Measurements from ENCODE around the gene ASPA.

Gene ASPA

DNA sequence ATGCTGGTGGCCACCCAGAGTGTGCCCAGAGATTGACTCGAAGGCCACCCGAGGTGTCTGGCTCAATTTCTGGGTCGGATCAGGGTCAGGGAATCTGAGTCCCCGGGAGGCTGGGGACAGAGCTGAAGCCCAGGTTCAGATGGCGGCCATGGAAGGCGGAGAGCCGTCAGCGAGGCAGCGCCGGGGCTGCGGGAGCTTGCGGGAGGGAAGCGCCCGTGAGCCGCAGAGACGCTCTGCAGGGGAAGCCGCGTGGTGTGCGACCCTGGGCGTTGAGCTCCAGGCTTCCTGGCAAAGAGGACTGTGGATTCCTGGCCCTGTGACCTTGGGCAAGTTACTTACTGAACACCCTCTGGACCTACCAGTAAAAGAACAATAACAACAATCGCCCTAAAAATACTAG lies 3.7 kb upstream of the ASPA start:
- Histone ChIP-seq H3K9me3 (ENCODE audit: severe bottlenecking) (no peaks in the 10 kb centered on the region), H3K4me1 (ENCODE audit: insufficient read depth, poor library complexity, severe bottlenecking) (peaks cover 3% of the 10 kb centered on the region), H3K27me3 (ENCODE audit: insufficient read depth, poor library complexity, severe bottlenecking) (no peaks in the 10 kb centered on the region), H3K27ac (ENCODE audit: poor library complexity, severe bottlenecking) (no peak overlapping the region), H3K4me3 (ENCODE audit: severe bottlenecking) (no peak overlapping the region), H3K36me3 (ENCODE audit: low read depth) (no peaks in the 10 kb centered on the region)
- TF ChIP-seq, protein P1, sequence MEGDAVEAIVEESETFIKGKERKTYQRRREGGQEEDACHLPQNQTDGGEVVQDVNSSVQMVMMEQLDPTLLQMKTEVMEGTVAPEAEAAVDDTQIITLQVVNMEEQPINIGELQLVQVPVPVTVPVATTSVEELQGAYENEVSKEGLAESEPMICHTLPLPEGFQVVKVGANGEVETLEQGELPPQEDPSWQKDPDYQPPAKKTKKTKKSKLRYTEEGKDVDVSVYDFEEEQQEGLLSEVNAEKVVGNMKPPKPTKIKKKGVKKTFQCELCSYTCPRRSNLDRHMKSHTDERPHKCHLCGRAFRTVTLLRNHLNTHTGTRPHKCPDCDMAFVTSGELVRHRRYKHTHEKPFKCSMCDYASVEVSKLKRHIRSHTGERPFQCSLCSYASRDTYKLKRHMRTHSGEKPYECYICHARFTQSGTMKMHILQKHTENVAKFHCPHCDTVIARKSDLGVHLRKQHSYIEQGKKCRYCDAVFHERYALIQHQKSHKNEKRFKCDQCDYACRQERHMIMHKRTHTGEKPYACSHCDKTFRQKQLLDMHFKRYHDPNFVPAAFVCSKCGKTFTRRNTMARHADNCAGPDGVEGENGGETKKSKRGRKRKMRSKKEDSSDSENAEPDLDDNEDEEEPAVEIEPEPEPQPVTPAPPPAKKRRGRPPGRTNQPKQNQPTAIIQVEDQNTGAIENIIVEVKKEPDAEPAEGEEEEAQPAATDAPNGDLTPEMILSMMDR (IDR thresholded peaks at IDR 0.05; ENCODE audit: poor library complexity, severe bottlenecking) = no peak
- no peak for DNase-seq (ENCODE audit: low spot score)
- no peak for ATAC-seq (ENCODE audit: low read depth)

DNA sequence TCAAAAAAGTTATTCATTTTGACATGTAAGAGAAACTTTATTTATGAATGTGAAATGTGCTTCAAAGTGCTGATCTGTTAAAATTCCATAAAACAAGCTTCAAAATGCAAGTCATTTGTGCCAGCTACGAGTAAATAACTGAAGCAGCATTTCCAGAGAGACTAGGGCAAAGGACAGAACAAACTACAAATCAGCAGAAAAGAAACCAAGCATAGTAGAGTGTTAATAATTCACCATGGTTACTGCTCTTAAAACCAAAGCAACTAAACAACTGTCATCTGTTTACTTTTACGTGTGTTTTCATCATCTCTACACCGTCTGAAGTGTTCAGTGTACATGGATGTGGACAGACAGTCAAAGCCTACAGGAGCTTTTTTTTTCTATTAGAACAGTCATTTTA lies 1.6 kb upstream of the ASPA start:
- Histone ChIP-seq H3K9me3 (ENCODE audit: severe bottlenecking) (no peaks in the 10 kb centered on the region), H3K27ac (ENCODE audit: poor library complexity, severe bottlenecking) (no peak overlapping the region), H3K27me3 (ENCODE audit: insufficient read depth, poor library complexity, severe bottlenecking) (no peaks in the 10 kb centered on the region), H3K4me3 (ENCODE audit: severe bottlenecking) (no peak overlapping the region), H3K4me1 (ENCODE audit: insufficient read depth, poor library complexity, severe bottlenecking) (peaks cover 3% of the 10 kb centered on the region), H3K36me3 (ENCODE audit: low read depth) (no peaks in the 10 kb centered on the region)
- TF ChIP-seq, protein P1 (IDR thresholded peaks at IDR 0.05; ENCODE audit: poor library complexity, severe bottlenecking) = no peak
- DNase-seq (ENCODE audit: low spot score) (no peak), ATAC-seq (ENCODE audit: low read depth) (no peak)

DNA sequence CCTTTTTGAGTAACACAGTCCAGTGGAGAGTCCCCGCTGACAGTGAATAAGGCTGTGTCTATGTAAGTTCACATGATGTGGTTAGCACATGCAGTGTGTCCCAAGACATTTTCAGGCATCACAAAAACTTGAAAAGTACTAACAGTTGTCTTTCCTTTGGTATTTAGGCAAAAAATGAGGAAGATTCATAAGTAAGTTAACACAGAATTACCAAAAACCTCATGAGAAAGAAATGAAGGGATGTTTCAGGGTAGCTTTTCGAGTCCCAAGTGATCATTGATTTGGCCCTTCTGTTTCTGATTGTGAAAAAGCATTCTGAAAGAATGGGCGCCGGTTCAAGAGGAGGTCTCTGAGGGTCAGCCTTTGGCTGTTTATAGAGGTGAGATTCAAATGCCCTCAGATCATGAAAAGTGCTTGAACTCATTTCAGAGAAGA lies 529 bp upstream of the ASPA start:
- DNase-seq (ENCODE audit: low spot score) (no peak), ATAC-seq (ENCODE audit: low read depth) (no peak)
- H3K4me3 ChIP-seq (ENCODE audit: severe bottlenecking) = no peak overlapping the region
- no peak overlapping the region for H3K27ac ChIP-seq (ENCODE audit: poor library complexity, severe bottlenecking)
- no peaks in the 10 kb centered on the region for H3K27me3 ChIP-seq (ENCODE audit: insufficient read depth, poor library complexity, severe bottlenecking)
- H3K36me3 ChIP-seq (ENCODE audit: low read depth) = no peaks in the 10 kb centered on the region
- TF ChIP-seq, protein P1 (IDR thresholded peaks at IDR 0.05; ENCODE audit: poor library complexity, severe bottlenecking) = no peak
- H3K9me3 ChIP-seq (ENCODE audit: severe bottlenecking) = no peaks in the 10 kb centered on the region
- H3K4me1 ChIP-seq (ENCODE audit: insufficient read depth, poor library complexity, severe bottlenecking) = peaks cover 3% of the 10 kb centered on the region

DNA sequence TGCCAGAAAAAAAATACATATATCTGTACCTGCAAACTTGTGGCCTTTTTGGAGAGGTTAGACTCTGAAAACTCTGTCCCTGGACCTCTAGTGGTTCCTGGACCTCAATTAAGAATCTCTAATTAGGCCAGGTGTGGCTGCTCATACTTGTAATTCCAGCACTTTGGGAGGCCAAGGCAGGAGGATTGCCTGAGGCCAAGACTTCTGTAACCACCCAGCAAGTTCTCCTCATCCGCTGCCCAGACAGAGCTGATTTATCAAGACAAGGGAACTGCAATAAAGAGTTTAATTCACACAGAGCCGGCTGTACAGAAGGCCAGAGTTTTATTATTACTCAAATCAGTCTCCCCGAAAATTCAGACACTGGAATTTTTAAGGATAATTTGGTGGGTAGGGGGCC lies 4.2 kb downstream of the ASPA start:
- ATAC-seq (ENCODE audit: low read depth) = no peak
- Histone ChIP-seq H3K27me3 (ENCODE audit: insufficient read depth, poor library complexity, severe bottlenecking) (peaks cover 6% of the 10 kb centered on the region), H3K27ac (ENCODE audit: poor library complexity, severe bottlenecking) (no peak overlapping the region), H3K36me3 (ENCODE audit: low read depth) (no peaks in the 10 kb centered on the region), H3K9me3 (ENCODE audit: severe bottlenecking) (no peaks in the 10 kb centered on the region), H3K4me1 (ENCODE audit: insufficient read depth, poor library complexity, severe bottlenecking) (peaks cover 3% of the 10 kb centered on the region), H3K4me3 (ENCODE audit: severe bottlenecking) (no peak overlapping the region)
- no peak for DNase-seq (ENCODE audit: low spot score)
- TF ChIP-seq, protein P1 (IDR thresholded peaks at IDR 0.05; ENCODE audit: poor library complexity, severe bottlenecking) = no peak

DNA sequence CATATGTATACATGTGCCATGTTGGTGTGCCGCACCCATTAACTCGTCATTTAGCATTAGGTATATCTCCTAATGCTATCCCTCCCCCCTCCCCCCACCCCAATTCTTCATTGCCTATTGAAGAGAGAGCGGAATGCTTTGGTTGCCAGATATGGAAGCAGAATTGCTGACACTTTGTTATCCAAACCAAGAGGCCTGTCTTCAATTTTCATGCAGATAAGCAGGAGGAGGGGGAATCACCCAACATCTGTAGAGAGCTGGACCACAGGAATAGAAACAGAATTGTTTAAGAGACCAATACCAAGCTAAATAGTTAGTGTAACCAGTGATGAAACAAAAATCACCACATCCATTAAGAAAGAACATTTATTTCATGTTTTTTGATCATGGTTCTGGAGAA lies 7.1 kb downstream of the ASPA start:
- no peaks in the 10 kb centered on the region for H3K9me3 ChIP-seq (ENCODE audit: severe bottlenecking)
- H3K36me3 ChIP-seq (ENCODE audit: low read depth) = no peaks in the 10 kb centered on the region
- DNase-seq (ENCODE audit: low spot score) (no peak), ATAC-seq (ENCODE audit: low read depth) (no peak)
- no peaks in the 10 kb centered on the region for H3K4me1 ChIP-seq (ENCODE audit: insufficient read depth, poor library complexity, severe bottlenecking)
- TF ChIP-seq, protein P1 (IDR thresholded peaks at IDR 0.05; ENCODE audit: poor library complexity, severe bottlenecking) = no peak
- H3K27ac ChIP-seq (ENCODE audit: poor library complexity, severe bottlenecking) = no peak overlapping the region
- peaks cover 12% of the 10 kb centered on the region for H3K27me3 ChIP-seq (ENCODE audit: insufficient read depth, poor library complexity, severe bottlenecking)
- H3K4me3 ChIP-seq (ENCODE audit: severe bottlenecking) = no peak overlapping the region

All from RWPE2 (cell line).